Measurements from ENCODE around the gene TFEC.

Gene TFEC

DNA sequence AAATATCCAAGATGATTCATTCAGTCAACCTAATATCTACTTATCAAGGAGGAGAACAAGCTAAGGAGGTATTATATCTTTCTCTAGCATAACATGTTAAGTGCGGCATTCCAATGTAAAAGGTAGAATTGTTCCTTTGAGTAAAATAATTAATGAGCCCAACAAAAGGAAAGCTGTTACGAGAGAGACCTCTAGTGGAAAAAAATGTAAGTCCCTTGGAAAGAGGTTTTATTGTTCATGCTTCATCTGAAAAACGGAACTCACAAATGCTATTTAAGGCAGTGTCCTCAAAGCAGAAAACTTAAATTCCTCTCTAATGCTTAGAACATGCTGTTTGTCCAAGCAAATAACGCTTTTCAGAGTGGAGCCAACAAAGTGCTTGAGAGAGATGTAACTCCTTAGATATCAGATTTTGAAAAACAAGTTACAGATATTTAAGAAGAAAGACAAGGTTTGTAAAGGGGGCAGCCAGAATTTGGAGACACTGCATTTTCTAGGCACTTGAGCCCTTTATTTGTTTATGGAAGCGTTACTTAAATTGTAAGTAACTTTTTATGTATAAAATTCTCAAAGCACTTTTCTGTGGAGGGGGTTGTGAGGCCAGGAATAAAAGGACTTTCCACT, 119.9 kb downstream of the TFEC start:
- Histone ChIP-seq H3K36me3 (no peaks in the 10 kb centered on the region), H3K4me1 (no peaks in the 10 kb centered on the region), H3K27me3 (no peaks in the 10 kb centered on the region), H3K9me3 (no peaks in the 10 kb centered on the region), H3K4me3 (ENCODE audit: low read depth, low read length) (no peak overlapping the region)
- TF ChIP-seq, protein P1, sequence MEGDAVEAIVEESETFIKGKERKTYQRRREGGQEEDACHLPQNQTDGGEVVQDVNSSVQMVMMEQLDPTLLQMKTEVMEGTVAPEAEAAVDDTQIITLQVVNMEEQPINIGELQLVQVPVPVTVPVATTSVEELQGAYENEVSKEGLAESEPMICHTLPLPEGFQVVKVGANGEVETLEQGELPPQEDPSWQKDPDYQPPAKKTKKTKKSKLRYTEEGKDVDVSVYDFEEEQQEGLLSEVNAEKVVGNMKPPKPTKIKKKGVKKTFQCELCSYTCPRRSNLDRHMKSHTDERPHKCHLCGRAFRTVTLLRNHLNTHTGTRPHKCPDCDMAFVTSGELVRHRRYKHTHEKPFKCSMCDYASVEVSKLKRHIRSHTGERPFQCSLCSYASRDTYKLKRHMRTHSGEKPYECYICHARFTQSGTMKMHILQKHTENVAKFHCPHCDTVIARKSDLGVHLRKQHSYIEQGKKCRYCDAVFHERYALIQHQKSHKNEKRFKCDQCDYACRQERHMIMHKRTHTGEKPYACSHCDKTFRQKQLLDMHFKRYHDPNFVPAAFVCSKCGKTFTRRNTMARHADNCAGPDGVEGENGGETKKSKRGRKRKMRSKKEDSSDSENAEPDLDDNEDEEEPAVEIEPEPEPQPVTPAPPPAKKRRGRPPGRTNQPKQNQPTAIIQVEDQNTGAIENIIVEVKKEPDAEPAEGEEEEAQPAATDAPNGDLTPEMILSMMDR (IDR thresholded peaks at IDR 0.05; ENCODE audit: low read depth, low read length), result peak; percentile 49; the same call in 1 of the 2 replicates
- DNase-seq, result no peak

DNA sequence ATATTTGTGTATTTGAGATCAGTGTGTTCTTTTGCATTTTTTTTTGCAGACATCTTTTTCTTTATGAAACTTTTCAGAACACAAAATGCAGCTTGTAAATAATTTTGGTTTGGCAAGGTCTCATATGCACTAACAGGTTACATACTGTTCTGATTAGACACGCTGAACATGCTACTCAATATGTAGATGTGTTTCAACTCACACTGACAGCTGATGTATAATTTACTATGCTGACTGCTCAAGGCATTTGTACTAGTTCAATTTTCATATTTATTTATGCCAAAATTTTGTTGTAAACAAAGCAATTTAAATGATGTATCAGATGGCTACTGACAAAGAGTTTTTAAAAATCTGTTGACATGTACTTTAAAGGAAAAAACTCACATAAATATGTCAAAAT, 123.8 kb downstream of the TFEC start:
- no peaks in the 10 kb centered on the region for H3K4me1 ChIP-seq
- no peaks in the 10 kb centered on the region for H3K36me3 ChIP-seq
- H3K9me3 ChIP-seq, result no peaks in the 10 kb centered on the region
- no peak overlapping the region for H3K4me3 ChIP-seq (ENCODE audit: low read depth, low read length)
- TF ChIP-seq, protein P1 (IDR thresholded peaks at IDR 0.05; ENCODE audit: low read depth, low read length), result no peak
- no peaks in the 10 kb centered on the region for H3K27me3 ChIP-seq
- DNase-seq, result no peak

GRCh38 chr7:115889669-115889984, 140.9 kb downstream of the TFEC start:
- no peak for DNase-seq
- Histone ChIP-seq H3K9me3 (no peaks in the 10 kb centered on the region), H3K27me3 (no peaks in the 10 kb centered on the region), H3K36me3 (no peaks in the 10 kb centered on the region), H3K4me1 (no peaks in the 10 kb centered on the region), H3K4me3 (ENCODE audit: low read depth, low read length) (no peak overlapping the region)
- TF ChIP-seq, protein P1 (IDR thresholded peaks at IDR 0.05; ENCODE audit: low read depth, low read length), result no peak

DNA sequence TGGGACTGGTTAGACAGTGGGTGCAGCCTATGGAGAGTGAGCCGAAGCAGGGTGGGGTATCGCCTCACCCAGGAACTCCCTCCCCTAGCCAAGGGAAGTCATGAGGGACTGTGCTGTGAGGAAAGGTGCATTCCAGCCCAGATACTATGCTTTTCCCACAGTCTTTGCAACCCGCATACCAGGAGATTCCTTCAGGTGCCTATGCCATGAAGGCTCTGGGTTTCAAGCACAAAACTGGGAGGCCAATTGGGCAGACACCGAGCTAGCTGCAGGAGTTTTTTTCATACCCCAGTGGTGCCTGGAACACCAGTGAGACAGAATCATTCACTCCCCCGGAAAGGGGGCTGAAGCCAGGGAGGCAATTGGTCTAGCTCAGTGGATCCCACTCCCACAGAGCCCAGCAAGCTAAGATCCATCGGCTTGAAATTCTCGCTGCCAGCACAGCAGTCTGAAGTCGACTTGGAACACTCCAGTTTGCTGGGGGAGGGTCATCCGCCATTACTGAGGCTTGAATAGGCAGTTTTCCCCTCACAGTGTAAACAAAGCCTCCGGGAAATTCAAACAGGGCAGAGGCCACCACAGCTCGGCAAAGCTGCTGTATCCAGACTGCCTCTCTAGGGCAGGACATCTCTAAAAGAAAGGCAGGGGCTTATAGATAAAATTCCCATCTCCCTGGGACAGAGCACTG, 141.4 kb downstream of the TFEC start:
- Histone ChIP-seq H3K4me3 (ENCODE audit: low read depth, low read length) (no peak overlapping the region), H3K9me3 (no peaks in the 10 kb centered on the region), H3K4me1 (no peaks in the 10 kb centered on the region), H3K36me3 (no peaks in the 10 kb centered on the region), H3K27me3 (no peaks in the 10 kb centered on the region)
- TF ChIP-seq, protein P1 (IDR thresholded peaks at IDR 0.05; ENCODE audit: low read depth, low read length), result no peak
- no peak for DNase-seq

- Histone ChIP-seq H3K4me3 (ENCODE audit: low read depth, low read length) (no peak overlapping the region), H3K9me3 (no peaks in the 10 kb centered on the region), H3K4me1 (no peaks in the 10 kb centered on the region), H3K27me3 (no peaks in the 10 kb centered on the region), H3K36me3 (no peaks in the 10 kb centered on the region)
- DNase-seq, result no peak
- TF ChIP-seq, protein P1 (IDR thresholded peaks at IDR 0.05; ENCODE audit: low read depth, low read length), result no peak
Observed at GRCh38 chr7:115885550-115885949, 145.0 kb downstream of the TFEC start.

Data from BE2C (cell line).